GM12875 (cell line): ENCODE results near the gene HMGN2.

Experiments used
- H3K4me3 ChIP-seq: one replicate; pipeline ENCODE4 v1.5.1; 2011; ENCODE audit warnings: low read depth, low read length, control low read depth
- TF ChIP-seq, protein P1 (sequence below): IDR thresholded peaks from 2 replicates; pipeline ENCODE4 v1.5.1; 2011; ENCODE audit warnings: low read depth, mild to moderate bottlenecking, control low read depth, inconsistent platforms, low read length, moderate library complexity, borderline replicate concordance; ENCODE audit not compliant: insufficient read depth

HMGN2 gene

DNA sequence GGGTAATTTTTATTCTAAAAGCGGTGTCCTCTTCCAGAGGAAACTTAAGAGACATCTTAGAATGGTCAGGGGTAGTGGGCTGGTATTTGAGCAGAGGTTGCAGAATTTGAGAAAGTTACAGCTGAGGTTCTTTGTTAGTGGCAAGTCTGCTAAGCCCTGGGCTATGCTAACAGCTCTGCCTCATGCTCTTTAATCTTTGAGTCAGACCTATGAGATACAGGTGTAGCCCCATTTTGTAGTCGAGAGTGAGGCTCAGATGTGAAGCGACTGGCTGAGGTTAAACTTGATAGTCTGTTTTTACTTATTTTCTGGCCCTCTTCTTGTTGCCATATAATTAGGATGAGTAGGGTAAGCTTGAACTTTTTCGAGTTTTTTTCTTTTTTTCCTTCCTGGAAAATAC is 4.7 kb downstream of the HMGN2 start:
- TF ChIP-seq, protein P1, sequence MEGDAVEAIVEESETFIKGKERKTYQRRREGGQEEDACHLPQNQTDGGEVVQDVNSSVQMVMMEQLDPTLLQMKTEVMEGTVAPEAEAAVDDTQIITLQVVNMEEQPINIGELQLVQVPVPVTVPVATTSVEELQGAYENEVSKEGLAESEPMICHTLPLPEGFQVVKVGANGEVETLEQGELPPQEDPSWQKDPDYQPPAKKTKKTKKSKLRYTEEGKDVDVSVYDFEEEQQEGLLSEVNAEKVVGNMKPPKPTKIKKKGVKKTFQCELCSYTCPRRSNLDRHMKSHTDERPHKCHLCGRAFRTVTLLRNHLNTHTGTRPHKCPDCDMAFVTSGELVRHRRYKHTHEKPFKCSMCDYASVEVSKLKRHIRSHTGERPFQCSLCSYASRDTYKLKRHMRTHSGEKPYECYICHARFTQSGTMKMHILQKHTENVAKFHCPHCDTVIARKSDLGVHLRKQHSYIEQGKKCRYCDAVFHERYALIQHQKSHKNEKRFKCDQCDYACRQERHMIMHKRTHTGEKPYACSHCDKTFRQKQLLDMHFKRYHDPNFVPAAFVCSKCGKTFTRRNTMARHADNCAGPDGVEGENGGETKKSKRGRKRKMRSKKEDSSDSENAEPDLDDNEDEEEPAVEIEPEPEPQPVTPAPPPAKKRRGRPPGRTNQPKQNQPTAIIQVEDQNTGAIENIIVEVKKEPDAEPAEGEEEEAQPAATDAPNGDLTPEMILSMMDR = no peak
- no peak overlapping the region for H3K4me3 ChIP-seq

DNA sequence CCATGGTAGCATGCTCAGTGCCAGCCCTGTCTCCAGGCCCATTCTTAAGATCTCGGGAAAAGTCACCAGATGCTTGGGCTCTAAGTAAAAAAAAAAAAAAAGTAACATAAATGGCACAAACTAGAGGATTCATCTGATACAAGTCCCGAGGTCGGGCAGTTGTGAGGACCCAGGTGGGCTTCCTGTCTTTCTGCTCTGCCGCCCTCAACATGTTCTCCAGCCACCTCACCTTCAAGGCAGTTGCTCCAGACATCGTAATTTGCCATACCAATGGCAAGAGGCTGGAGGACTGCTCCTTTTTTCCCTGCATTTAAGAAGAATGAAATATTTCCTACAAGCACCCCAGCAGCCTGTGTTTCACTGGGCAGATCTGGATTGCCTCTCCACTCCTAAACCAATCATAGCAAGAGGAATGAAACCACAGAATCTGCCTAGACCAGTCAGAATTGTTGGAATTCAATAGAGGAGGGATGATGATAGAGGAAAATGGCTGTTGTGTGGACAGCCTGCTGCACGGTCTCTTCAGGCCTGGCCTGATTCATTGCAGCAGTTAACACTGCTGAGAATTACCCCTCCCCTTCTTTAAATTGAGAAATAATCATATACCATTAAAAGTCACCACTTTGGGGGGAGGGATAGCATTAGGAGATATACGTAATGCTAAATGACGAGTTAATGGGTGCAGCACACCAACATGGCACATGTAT is 5.4 kb downstream of the HMGN2 start:
- TF ChIP-seq, protein P1 = no peak
- no peak overlapping the region for H3K4me3 ChIP-seq

DNA sequence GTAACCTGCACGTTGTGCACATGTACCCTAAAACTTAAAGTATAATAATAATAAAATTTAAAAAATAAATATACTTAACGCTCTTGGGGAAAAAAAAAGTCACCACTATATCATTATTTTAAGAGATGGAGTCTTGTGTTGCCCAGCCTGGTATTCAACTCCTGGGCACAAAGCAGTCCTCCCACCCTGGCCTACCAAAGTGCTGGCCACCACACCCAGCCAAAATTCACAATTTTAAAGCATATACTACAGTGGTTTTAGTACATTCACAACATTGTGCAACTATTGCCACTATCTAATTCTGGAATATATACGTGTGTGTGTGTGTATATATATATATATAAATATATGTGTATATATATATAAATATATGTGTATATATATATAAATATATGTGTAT is 5.9 kb downstream of the HMGN2 start:
- no peak overlapping the region for H3K4me3 ChIP-seq
- TF ChIP-seq, protein P1 = no peak

DNA sequence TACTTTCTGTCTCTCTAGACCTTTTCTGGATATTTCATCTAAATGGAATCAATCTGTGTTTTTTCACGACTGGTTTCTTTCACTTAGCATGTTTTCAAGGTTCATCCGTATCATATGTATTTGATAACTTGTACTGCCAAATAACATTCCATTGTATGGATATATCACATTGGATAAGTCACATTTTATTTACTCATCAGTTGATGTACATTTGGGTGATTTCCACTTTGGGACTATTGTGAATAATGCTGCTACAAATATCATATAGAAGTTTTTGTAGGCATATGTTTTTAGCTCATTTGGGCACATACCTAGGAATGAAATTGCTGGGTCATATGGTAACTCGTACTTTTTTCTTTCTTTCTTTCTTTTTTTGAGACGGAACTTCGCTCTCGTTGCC is 6.7 kb downstream of the HMGN2 start:
- no peak overlapping the region for H3K4me3 ChIP-seq
- TF ChIP-seq, protein P1 = no peak

DNA sequence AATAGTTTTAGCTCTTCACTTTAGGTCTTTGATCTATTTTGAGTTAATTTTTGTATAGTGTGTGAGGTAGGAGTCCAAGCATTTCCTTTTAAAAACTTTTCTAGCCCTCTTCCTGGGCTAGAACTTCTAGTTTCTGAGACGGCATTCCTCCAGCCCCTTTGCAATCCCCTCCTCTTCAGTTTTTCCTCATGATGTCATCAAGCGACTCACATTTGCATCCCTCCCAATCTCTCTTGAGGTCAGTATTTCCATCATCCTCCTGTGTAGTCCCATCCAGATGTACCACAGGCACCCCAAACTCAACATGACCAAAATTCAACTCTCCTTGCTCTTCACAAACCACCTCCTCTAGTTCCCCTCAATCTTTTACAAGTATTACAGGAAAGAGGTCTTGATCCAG is 10.7 kb downstream of the HMGN2 start:
- no peak overlapping the region for H3K4me3 ChIP-seq
- TF ChIP-seq, protein P1 = no peak

DNA sequence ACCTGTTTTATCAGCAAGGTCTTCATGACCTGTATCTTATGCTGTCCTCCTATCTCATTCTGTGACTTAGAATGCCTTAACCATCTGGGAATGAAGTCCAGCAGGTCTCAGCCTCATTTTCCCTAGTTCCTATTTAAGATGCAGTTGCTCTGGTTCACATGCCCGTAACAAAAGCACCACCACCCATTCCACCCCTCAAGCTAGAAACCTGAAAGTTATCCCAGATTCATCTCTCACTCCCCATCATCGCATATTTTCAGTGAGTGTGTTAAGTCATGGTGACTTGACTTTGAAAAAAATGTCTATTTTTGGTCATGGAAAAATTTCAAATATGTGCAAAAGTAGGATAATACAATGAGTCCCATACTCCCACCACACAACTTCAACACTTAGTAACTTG is 11.7 kb downstream of the HMGN2 start:
- TF ChIP-seq, protein P1 = no peak
- H3K4me3 ChIP-seq = no peak overlapping the region

DNA sequence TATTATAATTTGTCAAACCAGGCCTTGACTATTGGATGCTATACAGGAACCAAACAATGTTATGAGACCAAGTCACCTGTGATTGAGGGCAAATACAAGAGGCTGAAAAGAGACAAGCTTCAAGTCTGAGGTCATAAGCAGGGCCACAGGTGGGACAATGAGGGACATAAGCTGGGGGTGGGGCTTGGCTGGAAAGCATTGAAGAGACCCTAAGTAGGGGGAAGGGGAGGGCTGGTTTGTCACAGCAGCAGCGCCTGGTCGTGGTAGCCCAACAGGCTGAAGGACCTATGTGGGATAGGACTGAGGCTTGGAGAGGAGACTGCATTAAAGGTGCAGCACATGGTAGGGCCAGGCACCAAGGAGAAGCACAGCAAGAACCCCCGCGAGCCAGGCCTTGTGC is 17.9 kb downstream of the HMGN2 start:
- TF ChIP-seq, protein P1 = no peak
- no peak overlapping the region for H3K4me3 ChIP-seq
